Smooth muscle cell (in vitro differentiated cells): Measurements from ENCODE around the gene C2CD4A. TPM values are rescaled to one million over a fixed set of nuclear protein-coding genes. Genes with fewer than 3 reads are reported as not detected.

Experiments used
- DNase-seq: peaks from one replicate; lab custom pipeline; 2025; ENCODE audit not compliant: unreplicated experiment; lab: John Stamatoyannopoulos, UW
- H2AFZ ChIP-seq: fragments of 200-600 bp; sonication (generic); 2 replicates; pipeline ENCODE4 v1.6.0; 2016; ENCODE audit warnings: antibody characterized with exemption, low read depth, mild to moderate bottlenecking
- H3F3A ChIP-seq: fragments of 200-600 bp; sonication (generic); 2 replicates; pipeline ENCODE4 v1.6.0; 2017; ENCODE audit warnings: antibody characterized with exemption, low read depth
- H3K27ac ChIP-seq: fragments of 200-600 bp; sonication (generic); 2 replicates; pipeline ENCODE4 v1.5.1; 2016; ENCODE audit warnings: low read depth, mild to moderate bottlenecking
- H3K27me3 ChIP-seq: fragments of 200-600 bp; sonication (generic); 2 replicates; pipeline ENCODE4 v1.6.1; 2016; ENCODE audit warnings: low read depth, mild to moderate bottlenecking
- H3K36me3 ChIP-seq: fragments of 200-600 bp; sonication (generic); 2 replicates; pipeline ENCODE4 v1.5.1; 2016; ENCODE audit warnings: low read depth
- H3K4me1 ChIP-seq: fragments of 200-600 bp; sonication (generic); 2 replicates; pipeline ENCODE4 v1.5.1; 2016; ENCODE audit warnings: low read depth
- H3K4me2 ChIP-seq: fragments of 200-600 bp; sonication (generic); 2 replicates; pipeline ENCODE4 v1.6.0; 2016; ENCODE audit warnings: mild to moderate bottlenecking
- H3K4me3 ChIP-seq: fragments of 200-600 bp; sonication (generic); 2 replicates; pipeline ENCODE4 v1.5.1; 2016; ENCODE audit warnings: mild to moderate bottlenecking
- H3K79me2 ChIP-seq: fragments of 200-600 bp; sonication (generic); 2 replicates; pipeline ENCODE4 v1.6.0; 2016; ENCODE audit warnings: low read depth, mild to moderate bottlenecking
- H3K9ac ChIP-seq: fragments of 200-600 bp; sonication (generic); 2 replicates; pipeline ENCODE4 v1.6.0; 2016; ENCODE audit warnings: low read depth
- H3K9me3 ChIP-seq: fragments of 200-600 bp; sonication (generic); replicated peaks from 2 replicates; pipeline ENCODE4 v1.5.1; 2016; ENCODE audit warnings: low read depth
- H4K20me1 ChIP-seq: fragments of 200-600 bp; sonication (generic); 2 replicates; pipeline ENCODE4 v1.6.0; 2016; ENCODE audit warnings: low read depth
- CTCF ChIP-seq: fragments of 200-600 bp; sonication (generic); IDR thresholded peaks from 2 replicates; pipeline ENCODE4 v1.5.1; 2017; ENCODE audit warnings: borderline replicate concordance, mild to moderate bottlenecking, antibody characterized with exemption; ENCODE audit not compliant: insufficient read depth, poor library complexity, severe bottlenecking
- WGBS: methylation state at CpG from one replicate; pipeline ENCODE4 v1.1.7; 2016; ENCODE audit warnings: low lambda C conversion rate; 5-methylcytosine and 5-hydroxymethylcytosine counted together
- polyA plus RNA-seq: library from polyadenylated mRNA; unstranded; fragments of >200 nt; fragmentation: Nextera tagmentation; extraction: Ambion mirVana; gene quantifications from 2 replicates; pipeline ENCODE4 v1.2.1, GENCODE V29; 2016
- total RNA-seq: library from RNA; depleted of rRNA; stranded (reverse); fragments of >200 nt; gene quantifications from 2 replicates; pipeline ENCODE4 v1.2.3, GENCODE V29; 2014

The C2CD4A gene
- total and polyA plus RNA-seq, 2 experiments from 2014 or later = 0.13 to 0.35 TPM

- H3K9ac ChIP-seq = no peak overlapping the region
- peaks cover 11% of the 10 kb centered on the region for H3K79me2 ChIP-seq
- H3K4me1 ChIP-seq = no peaks in the 10 kb centered on the region
- H2AFZ ChIP-seq = no peak overlapping the region
- H4K20me1 ChIP-seq = peaks cover 70% of the 10 kb centered on the region
- H3K4me2 ChIP-seq = no peak overlapping the region
- no peaks in the 10 kb centered on the region for H3K9me3 ChIP-seq
- WGBS = 17% methylated on average over 1 of the region's 1 CpG
- no peak for TF ChIP-seq CTCF
- no peak for DNase-seq
- no peak overlapping the region for H3K27ac ChIP-seq
- H3K36me3 ChIP-seq = no peaks in the 10 kb centered on the region
- H3K27me3 ChIP-seq = no peaks in the 10 kb centered on the region
- no peak overlapping the region for H3K4me3 ChIP-seq
- no peaks in the 10 kb centered on the region for H3F3A ChIP-seq
These were observed 16.7 kb upstream of the C2CD4A start for GRCh38 chr15:62050115-62050514.

DNA sequence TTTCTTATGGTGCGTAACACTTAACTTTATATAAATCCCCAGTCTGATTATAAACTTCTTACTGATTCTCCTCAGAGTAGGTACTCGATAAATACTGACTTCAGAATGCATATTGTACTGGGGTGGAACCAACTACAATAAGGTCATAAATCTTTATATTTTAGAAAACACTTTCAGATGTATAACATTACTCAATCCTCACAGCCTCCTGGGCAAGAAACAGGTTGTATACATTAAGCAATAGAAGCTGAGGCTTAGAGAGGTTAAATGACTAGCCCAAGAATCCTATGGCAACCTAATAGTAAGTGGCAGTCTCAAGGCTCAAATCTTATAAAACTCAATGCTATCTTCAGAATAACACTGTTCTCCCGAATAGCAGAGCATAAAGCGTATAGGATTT is 15.6 kb upstream of the C2CD4A start:
- Histone ChIP-seq H3K36me3 (no peaks in the 10 kb centered on the region), H3K9ac (no peak overlapping the region), H3F3A (no peaks in the 10 kb centered on the region), H2AFZ (no peak overlapping the region), H3K4me2 (no peak overlapping the region), H3K4me3 (no peak overlapping the region), H3K79me2 (peaks cover 11% of the 10 kb centered on the region), H3K27ac (no peak overlapping the region), H4K20me1 (peaks cover 68% of the 10 kb centered on the region), H3K9me3 (no peaks in the 10 kb centered on the region), H3K4me1 (no peaks in the 10 kb centered on the region), H3K27me3 (no peaks in the 10 kb centered on the region)
- TF ChIP-seq CTCF = no peak
- WGBS = 98% methylated on average over 4 of the region's 4 CpGs
- no peak for DNase-seq

DNA sequence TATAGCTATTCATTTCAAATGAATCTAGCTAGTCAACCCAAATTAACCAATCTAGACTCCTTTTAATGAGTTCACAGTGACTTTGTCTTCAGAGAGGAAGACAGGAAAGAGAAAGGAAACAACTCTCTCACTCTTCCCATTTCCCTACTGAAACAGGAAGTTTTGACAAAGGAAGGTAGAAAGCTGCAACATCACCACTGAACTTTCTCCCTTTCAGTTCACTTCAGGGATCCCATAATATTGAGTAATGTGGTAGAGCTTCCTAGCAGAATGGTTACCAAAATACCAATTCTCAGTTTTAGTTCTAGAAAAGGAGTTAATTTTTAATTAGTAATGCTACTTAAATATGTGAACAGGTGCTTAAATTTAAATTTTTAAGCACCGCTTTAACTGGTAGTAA is 14.1 kb upstream of the C2CD4A start:
- no peak for DNase-seq
- peaks cover 12% of the 10 kb centered on the region for H3K79me2 ChIP-seq
- TF ChIP-seq CTCF = no peak
- H3K27ac ChIP-seq = no peak overlapping the region
- H3K27me3 ChIP-seq = no peaks in the 10 kb centered on the region
- no peaks in the 10 kb centered on the region for H3F3A ChIP-seq
- H3K4me3 ChIP-seq = no peak overlapping the region
- no peaks in the 10 kb centered on the region for H3K36me3 ChIP-seq
- H4K20me1 ChIP-seq = peaks cover 57% of the 10 kb centered on the region
- no peak overlapping the region for H2AFZ ChIP-seq
- H3K4me2 ChIP-seq = no peak overlapping the region
- H3K9ac ChIP-seq = no peak overlapping the region
- H3K4me1 ChIP-seq = no peaks in the 10 kb centered on the region
- no peaks in the 10 kb centered on the region for H3K9me3 ChIP-seq
- 100% methylated on average over 1 of the region's 1 CpG for WGBS

DNA sequence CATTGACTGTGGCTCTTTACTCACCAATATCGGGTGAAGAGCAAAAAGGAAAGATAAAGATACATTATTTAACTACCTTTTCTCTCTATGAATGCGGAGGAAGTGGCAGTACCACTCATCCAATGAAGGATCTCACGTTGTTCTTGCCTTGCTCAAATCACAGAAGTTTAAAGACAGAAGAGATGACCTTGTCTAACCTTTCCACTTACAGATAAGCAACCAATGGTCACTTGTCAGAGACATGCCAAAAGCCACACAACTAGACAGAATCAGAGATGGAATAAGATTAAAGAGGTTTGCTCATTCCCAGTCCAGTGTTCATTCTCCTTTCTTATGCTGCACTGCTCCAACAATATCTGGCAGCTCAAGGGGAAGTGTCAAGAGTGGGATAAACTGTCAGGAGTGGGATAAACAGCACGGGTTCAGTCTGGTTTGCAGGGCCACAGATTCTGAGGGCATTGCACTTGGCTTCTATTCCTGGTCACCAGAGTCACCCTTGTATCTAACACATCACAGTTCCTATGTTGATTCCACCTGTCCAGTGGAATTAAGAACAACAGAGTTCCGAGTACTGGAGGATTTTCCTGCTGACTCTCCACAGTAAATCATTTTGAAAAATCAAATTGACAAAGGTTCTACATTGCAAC is 13.2 kb upstream of the C2CD4A start:
- H3K36me3 ChIP-seq = no peaks in the 10 kb centered on the region
- no peak overlapping the region for H2AFZ ChIP-seq
- H3F3A ChIP-seq = no peaks in the 10 kb centered on the region
- H3K4me2 ChIP-seq = no peak overlapping the region
- no peaks in the 10 kb centered on the region for H3K4me1 ChIP-seq
- peaks cover 20% of the 10 kb centered on the region for H3K79me2 ChIP-seq
- no peaks in the 10 kb centered on the region for H3K27me3 ChIP-seq
- no peak for DNase-seq
- 94% methylated on average over 5 of the region's 5 CpGs for WGBS
- no peaks in the 10 kb centered on the region for H3K9me3 ChIP-seq
- H4K20me1 ChIP-seq = peaks cover 62% of the 10 kb centered on the region
- no peak overlapping the region for H3K4me3 ChIP-seq
- TF ChIP-seq CTCF = no peak
- H3K27ac ChIP-seq = no peak overlapping the region
- no peak overlapping the region for H3K9ac ChIP-seq
